DND-41 (cell line): ENCODE data around the gene ZFP36.

ENCODE experiments used
- EZH2 ChIP-seq: IDR thresholded peaks from 3 replicates; pipeline ENCODE4 v1.6.1; 2012; ENCODE audit warnings: borderline replicate concordance, low read depth, mild to moderate bottlenecking, moderate library complexity, low read length, inconsistent platforms; ENCODE audit not compliant: severe bottlenecking
- TF ChIP-seq, protein P1 (sequence below): IDR thresholded peaks from 2 replicates; pipeline ENCODE4 v1.5.1; 2012; ENCODE audit warnings: borderline replicate concordance, low read length, moderate library complexity, mild to moderate bottlenecking; ENCODE audit not compliant: poor library complexity, severe bottlenecking; ENCODE audit errors: extremely low read depth

DNA sequence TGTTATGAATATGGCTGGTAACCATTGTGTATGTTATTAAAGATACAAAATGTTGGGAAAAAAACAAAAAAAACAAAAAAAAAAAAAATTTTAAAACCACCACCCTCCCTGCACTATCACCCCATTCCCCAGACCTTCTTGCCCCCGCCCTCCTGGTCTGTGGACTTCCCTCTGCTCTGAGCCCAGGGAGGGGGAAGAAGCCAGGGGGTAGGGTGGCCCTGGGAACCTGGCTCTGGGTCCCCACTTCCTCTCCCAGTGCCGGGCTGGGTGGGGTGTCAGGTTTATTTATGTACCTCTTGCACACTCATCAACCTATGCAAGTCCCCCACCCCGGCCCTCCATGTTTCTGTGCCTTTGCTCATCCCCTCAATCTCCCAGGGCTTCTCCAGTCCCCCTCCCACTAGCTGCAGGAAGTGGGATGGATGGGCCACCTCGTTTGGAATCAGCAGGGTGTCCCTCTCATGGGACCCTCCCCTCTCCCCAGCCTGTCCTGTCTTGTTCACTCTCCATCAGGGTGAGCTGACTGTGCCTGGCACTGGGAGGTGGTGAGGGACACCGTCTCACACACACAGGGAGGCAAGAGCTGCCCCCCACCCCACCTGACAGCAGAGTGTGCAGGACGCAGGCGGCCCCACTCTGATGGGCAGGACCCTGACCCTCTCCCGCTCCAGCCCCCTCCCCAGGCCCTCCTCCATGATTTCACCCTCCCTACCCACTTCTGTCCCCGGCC lies 21.6 kb upstream of the ZFP36 start:
- TF ChIP-seq, protein P1, sequence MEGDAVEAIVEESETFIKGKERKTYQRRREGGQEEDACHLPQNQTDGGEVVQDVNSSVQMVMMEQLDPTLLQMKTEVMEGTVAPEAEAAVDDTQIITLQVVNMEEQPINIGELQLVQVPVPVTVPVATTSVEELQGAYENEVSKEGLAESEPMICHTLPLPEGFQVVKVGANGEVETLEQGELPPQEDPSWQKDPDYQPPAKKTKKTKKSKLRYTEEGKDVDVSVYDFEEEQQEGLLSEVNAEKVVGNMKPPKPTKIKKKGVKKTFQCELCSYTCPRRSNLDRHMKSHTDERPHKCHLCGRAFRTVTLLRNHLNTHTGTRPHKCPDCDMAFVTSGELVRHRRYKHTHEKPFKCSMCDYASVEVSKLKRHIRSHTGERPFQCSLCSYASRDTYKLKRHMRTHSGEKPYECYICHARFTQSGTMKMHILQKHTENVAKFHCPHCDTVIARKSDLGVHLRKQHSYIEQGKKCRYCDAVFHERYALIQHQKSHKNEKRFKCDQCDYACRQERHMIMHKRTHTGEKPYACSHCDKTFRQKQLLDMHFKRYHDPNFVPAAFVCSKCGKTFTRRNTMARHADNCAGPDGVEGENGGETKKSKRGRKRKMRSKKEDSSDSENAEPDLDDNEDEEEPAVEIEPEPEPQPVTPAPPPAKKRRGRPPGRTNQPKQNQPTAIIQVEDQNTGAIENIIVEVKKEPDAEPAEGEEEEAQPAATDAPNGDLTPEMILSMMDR: no peak
- no peak for TF ChIP-seq EZH2
